Stimulated activated CD8-positive, alpha-beta memory T cell treated with anti-CD3 and anti-CD28 coated beads, Interleukin-4, amount 100 ng/mL, for 48 hours (primary cell): ENCODE measurements around the gene HSPA4.
"Not testable (repeated sequence)": the region's sequence is repeated elsewhere in the genome, so short reads cannot be mapped to it uniquely, and the experiment has no call there.

Source experiments
- DNase-seq: peaks from one replicate; pipeline ENCODE4 v3.0.0-alpha.2; 2020

HSPA4 gene

DNA sequence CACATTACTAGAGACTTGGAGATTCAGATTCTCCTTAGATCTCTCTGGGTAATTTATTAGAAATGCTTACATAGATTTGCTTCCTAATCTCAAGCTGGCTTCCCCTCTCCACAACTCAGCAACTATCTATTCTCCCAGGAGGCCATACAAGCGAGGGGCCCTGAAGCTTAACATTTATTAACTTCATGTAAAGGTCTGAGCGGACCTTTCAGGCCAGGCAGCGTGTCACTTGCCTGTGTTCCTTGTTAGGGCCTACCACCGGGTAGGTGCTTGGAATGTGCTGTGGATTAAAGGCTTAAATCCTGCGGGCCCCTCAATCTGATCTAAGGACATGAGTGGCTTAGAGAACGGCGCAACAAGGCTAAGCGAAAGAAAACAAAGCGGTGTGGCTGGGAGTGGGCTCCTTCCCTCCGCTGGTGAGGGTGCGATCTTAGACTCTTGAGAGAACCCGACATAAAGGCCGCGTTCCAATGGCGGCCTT lies 712 bp upstream of the HSPA4 start:
- DNase-seq, result no peak

DNA sequence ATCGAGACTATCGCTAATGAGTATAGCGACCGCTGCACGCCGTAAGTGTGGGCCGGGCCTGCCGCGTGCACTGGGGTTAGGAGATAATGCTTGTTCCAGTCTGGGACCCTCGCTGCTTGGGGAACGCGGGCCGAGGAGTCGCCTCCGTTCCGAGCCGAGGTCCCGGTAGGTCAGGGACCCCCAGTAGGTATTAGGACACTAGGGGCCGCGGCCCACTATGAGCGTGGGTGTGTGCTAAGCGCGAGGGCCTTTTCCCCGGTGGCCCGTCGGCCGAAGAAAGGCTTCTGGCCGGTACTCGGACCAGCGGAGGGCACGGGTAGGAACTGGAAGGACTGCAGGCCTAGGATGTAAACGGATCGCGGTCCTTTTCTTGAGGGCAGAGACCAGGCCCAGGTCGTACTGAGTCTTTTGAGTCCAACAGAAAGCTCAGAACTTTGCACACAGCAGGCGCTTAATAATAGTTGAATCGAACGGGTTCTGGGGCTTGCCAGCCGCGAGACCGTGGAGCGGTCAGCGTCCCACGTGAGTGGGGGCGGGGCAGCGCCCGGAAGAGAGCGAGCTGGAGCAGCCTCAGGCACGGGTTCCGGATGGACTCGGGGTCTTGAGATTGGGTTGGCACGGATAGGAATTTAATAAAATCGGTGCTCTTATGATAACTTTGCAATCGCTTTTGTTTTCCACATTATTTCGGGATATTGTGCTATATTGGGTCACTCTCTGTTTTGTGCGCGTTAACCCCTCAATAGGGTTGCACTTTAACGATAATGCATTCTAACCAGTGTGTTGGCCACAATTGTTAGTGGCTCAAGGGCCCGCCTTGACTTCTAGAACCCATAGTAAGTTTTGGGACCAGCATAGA lies 733 bp downstream of the HSPA4 start:
- peak; percentile 81 for DNase-seq

GRCh38 chr5:133053448-133053847 lies 1.6 kb downstream of the HSPA4 start:
- DNase-seq, result no peak

GRCh38 chr5:133054697-133055471 lies 3.1 kb downstream of the HSPA4 start:
- DNase-seq, result no peak

DNA sequence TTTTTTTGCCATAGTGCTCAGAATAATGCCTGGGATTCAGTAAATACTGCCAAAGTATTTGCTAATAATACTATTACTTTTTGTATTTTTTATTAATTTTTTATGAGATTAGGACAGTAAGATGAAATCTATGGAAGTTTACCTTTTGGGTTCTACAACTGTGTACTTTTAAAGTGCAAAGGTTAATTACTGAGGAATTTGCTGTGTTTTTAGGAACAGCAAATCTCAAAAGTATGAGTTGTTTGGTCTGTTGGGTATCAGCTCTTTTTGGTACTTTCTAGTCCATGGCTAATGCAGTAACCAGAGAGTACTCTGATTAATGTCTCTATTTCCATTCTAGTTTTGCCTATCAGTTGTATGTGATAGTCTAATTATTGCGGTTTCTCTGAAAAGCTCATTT lies 5.1 kb downstream of the HSPA4 start:
- DNase-seq, result no peak

DNA sequence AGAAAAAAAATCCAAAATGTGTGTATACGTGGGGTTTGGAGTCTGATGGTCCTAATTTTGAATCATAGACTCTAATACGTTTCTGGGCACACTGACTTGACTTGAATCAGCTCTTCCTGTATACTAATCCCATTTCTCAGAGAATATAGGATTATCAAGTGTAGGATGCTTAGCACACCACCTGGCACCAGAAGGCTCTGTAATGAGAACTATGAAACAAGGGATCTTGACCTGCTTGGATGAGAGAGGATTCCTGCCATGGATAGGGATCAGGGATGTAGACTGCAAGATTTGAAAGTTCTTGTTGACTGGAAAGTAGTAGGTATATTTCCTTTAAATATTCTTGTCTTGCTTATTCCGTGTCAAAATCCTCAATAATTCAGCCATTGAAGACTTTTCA lies 7.8 kb downstream of the HSPA4 start:
- DNase-seq, result no peak

GRCh38 chr5:133062276-133062675 lies 10.5 kb downstream of the HSPA4 start:
- DNase-seq, result no peak

- no peak for DNase-seq
Measured at GRCh38 chr5:133063965-133064364, 12.2 kb downstream of the HSPA4 start.

DNA sequence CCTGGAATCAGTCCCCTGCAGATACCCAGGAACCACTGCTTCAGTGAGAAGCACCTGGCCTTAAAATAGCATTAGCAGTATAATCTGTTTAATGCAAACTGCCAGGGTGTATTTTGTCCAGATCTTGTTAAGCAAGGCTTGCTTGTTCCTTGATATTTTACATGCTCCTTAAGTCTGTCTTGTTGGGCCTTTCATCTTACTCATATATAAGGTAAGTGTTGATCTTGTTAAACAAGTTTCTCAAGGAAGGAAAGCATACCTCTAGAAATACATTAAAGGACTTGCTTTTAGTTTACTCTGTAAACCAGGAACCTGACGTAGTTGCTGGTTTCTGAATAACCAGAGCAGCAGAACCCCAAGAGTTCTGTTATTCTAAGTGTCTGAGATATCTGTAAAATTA lies 13.7 kb downstream of the HSPA4 start:
- DNase-seq, result no peak

- no peak for DNase-seq
Measured at GRCh38 chr5:133066045-133066444, 14.2 kb downstream of the HSPA4 start.

GRCh38 chr5:133072021-133072420 lies 20.2 kb downstream of the HSPA4 start:
- no peak for DNase-seq

DNA sequence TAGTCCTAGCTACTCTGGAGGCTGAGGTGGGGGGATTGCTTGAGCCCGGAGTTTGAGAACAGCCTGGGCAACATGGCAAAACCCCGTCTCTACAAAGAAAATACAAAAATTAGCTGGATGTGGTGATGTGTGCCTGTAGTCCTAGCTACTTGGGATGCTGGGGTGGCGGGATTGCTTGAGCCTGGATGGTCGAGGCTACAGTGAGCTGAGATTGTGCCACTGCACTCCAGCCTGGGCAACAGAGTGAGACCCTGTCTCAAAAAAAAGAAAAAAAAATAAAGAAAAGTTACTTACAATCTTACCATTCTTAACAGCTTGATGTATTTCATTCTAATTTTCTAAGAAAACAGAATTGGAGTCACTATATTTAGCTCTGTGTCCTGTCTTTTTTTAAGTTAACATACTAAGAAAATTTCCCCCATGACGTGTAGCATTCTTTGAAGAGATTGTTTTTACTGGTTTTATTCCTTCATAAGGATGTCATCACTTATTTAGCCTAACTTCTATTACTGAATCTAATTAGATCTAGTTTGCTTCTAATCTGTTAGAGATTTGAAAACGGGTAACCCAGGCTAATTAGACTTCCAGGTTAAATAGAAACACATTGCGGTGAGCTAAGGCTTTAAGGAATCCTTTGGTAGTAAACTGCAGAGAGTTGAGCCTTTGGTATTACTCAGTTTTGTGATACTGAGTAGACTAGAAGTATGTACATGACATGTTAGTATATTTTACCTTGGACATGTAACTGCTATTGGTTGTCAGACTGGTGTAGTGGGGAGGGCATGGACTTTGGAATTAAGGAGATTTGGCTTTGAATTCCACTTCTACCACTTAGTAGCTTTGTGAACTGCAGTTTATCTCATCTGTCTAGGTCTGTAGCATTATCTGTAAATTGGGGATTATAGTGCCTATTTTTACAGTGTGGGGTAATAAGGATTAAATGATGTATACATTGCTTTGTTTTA lies 24.0 kb downstream of the HSPA4 start:
- no peak for DNase-seq

GRCh38 chr5:133079048-133079447 lies 27.2 kb downstream of the HSPA4 start:
- DNase-seq, result no peak

DNA sequence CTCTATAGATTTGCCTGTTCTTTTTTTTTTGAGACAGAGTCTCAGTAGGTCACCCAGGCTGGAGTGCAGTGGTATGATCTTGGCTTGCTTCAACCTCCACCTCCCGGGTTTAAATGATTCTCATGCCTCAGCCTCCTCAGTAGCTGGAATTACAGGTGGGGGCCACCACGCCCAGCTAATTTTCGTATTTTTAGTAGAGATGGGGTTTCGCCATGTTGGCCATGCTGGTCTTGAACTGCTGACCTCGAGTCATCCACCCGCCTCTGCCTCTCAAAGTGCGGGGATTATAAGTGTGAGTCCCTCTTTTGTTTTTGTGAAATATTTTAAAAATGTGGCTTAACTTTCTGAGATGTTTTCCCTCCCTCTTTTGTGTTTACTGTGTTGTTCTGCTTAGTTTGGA lies 29.2 kb downstream of the HSPA4 start:
- no peak for DNase-seq

DNA sequence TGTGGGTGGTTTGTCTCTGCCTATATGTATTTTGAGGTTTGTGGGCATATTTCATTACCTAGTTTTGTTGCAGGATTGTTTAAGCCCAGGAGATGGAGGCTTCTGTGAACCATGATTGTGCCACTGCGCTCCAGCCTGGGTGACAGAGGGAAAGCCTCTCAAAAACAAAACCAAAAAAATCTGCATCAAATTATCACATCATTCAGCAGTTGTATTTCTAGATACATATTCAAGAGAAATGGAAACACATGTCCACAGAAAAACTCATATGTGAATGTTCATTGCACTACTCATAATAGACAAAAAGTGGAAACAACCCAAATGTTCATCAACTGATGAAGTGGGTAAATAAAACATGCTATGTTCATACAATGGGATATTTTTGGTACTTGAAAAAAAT lies 29.9 kb downstream of the HSPA4 start:
- no peak for DNase-seq

DNA sequence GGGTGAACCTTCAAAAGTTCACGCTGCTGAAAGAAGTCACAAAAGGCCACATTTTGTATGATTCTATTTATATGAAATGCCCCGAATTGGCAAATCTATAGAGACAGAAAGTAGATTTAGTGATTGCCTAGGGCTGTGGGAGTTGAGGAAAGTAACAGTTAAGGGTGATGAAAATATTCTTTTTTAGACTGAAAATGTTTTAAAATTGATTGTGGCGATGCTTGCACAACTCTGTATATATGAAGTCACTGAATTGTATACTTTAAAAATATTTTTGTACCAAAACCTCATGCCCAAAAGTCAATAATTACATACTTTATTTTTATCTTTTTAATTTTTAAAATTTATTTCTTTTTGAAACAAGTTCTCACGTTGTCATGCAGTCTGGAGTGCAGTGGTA lies 30.3 kb downstream of the HSPA4 start:
- no peak for DNase-seq

- no peak for DNase-seq
Measured at GRCh38 chr5:133083901-133084300, 32.1 kb downstream of the HSPA4 start.

DNA sequence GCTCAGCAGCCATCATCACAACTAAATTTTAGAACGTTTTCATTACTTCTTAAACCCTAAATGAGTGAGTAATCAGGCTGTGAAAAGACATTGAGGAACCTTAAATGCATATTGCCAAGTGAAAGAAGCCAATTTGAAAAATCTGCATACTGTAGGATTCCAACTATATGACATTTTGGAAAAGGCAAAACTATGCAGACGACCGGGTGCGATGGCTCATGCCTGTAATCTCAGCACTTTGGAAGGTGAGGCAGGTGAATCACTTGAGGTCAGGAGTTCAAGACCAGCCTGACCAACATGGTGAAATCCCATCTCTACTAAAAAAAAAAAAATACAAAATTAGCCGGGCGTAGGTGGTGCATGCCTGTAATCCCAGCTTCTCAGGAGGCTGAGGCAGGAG lies 33.4 kb downstream of the HSPA4 start:
- not testable (repeated sequence) for DNase-seq

DNA sequence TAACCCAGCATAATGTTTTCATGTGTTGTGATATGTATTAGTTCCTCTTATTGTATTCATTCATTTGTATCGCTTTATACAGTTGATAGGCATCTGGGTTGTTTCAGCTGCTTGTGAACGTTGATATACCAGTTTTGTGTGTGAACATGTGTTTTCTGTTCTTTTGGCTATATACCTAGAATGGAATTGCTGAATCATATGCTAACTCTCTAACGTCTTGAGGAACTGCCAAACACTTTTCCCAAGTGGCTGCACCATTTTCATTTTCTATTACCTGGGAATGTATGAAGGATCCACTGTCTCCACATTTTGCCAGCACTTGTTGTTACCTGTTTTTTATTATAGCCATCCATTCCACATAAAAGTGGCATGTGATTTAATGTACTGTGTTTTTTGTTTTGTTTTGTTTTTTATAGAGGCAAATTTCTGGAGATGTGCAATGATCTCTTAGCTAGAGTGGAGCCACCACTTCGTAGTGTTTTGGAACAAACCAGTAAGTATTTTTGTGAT lies 34.6 kb downstream of the HSPA4 start:
- no peak for DNase-seq

DNA sequence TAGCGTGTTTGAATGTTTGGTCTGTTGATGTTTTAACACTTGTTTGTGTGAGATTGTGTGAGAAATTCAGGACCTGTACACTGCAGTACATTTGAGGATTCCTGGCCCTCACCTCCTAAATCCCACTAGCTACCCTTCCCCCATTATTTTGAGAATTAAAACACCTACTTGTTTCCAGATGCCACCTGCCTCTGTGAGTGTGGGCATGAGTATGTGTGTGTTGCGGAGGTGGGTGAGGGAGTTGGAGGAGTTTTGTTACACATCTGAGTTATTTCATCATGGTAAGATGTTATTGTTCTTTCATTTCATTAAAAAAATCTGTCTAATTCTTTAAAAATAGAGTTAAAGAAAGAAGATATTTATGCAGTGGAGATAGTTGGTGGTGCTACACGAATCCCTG lies 36.3 kb downstream of the HSPA4 start:
- no peak for DNase-seq

DNA sequence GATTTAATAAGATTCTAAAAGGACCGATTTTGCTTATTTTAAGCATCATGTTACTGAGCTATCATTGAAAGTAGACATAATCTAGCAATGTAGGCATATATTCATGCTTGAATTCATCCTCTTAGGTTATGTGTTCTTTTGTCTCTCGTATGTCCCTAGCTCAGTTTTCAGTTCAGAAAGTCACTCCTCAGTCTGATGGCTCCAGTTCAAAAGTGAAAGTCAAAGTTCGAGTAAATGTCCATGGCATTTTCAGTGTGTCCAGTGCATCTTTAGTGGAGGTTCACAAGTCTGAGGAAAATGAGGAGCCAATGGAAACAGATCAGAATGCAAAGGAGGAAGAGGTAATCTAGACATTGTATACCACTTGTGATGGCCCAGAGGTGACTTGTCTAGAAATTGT lies 39.2 kb downstream of the HSPA4 start:
- no peak for DNase-seq

DNA sequence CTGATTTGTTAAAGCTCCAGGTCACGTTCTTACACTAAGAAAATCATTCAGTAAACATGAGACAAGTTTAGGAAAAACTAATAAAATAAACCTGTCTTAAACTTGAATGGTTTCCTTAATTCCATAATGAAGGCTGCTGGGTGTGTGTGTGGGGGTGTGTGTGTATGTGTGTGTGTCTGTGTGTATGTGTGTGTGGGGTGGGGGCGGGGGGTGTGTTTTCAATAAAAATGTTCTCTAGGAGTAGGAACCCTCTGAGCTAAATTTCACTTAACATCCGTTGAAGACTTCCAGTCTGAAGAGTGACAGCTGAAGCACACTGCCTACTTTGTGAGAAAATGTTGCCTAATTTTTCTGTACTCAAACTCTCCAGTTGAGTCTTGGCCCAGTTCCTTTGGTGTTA lies 54.5 kb downstream of the HSPA4 start:
- no peak for DNase-seq
